ENCODE measurements around the gene DTHD1. TPM values are rescaled to one million over a fixed set of nuclear protein-coding genes. Genes with fewer than 3 reads are reported as not detected.

DTHD1 gene
- total RNA-seq, 4 donors from 2014 or later, result 0.19 to 1.0 (median 0.30) TPM

GRCh38 chr4:36269101-36269500, 12.3 kb upstream of the DTHD1 start:
- no peak overlapping the region for H3K27ac ChIP-seq
- 67 to 83% methylated on average over 4 of the region's 4 CpGs for WGBS, 2 donors
- DNase-seq, result no peak
- no peaks in the 10 kb centered on the region for H3K9me3 ChIP-seq
- TF ChIP-seq POLR2A (IDR thresholded peaks at IDR 0.05), result no peak
- no peak for TF ChIP-seq CTCF (IDR thresholded peaks at IDR 0.05)
- intact Hi-C loops (cut with DNase I), result no loop called here
- H3K4me1 ChIP-seq, result peaks cover 0 to 6% (median 0%) of the 10 kb centered on the region in 3 donors
- H3K4me3 ChIP-seq, result no peak overlapping the region
- H3K36me3 ChIP-seq, result no peaks in the 10 kb centered on the region
- H3K27me3 ChIP-seq, result no peaks in the 10 kb centered on the region

GRCh38 chr4:36269533-36270173, 11.8 kb upstream of the DTHD1 start:
- no peak overlapping the region for H3K27ac ChIP-seq
- DNase-seq, result no peak
- H3K4me1 ChIP-seq, result peaks cover 0 to 6% (median 0%) of the 10 kb centered on the region in 3 donors
- intact Hi-C loops (cut with DNase I), result no loop called here
- H3K4me3 ChIP-seq, result no peak overlapping the region
- no peaks in the 10 kb centered on the region for H3K9me3 ChIP-seq
- H3K27me3 ChIP-seq, result no peaks in the 10 kb centered on the region
- WGBS, 2 donors, result 72 to 74% methylated on average over 5 of the region's 5 CpGs
- H3K36me3 ChIP-seq, result no peaks in the 10 kb centered on the region
- TF ChIP-seq CTCF (IDR thresholded peaks at IDR 0.05) (no peak), POLR2A (IDR thresholded peaks at IDR 0.05) (no peak)

- intact Hi-C loops (cut with DNase I), result no loop called here
- H3K36me3 ChIP-seq, result no peaks in the 10 kb centered on the region
- H3K4me1 ChIP-seq, result peaks cover 0 to 3% (median 0%) of the 10 kb centered on the region in 3 donors
- H3K4me3 ChIP-seq, result no peak overlapping the region
- no peak for DNase-seq
- 57 to 79% methylated on average over 4 of the region's 4 CpGs for WGBS, 2 donors
- H3K9me3 ChIP-seq, result no peaks in the 10 kb centered on the region
- no peaks in the 10 kb centered on the region for H3K27me3 ChIP-seq
- TF ChIP-seq POLR2A (IDR thresholded peaks at IDR 0.05) (no peak), CTCF (IDR thresholded peaks at IDR 0.05) (no peak)
- peak overlapping the region in 1 of 4 donors; percentile 37 for H3K27ac ChIP-seq
Measured at GRCh38 chr4:36273276-36273675, 8.1 kb upstream of the DTHD1 start.

- no peaks in the 10 kb centered on the region for H3K9me3 ChIP-seq
- intact Hi-C loops (cut with DNase I), result no loop called here
- H3K27me3 ChIP-seq, result no peaks in the 10 kb centered on the region
- H3K4me3 ChIP-seq, result no peak overlapping the region
- TF ChIP-seq POLR2A (IDR thresholded peaks at IDR 0.05) (no peak), CTCF (IDR thresholded peaks at IDR 0.05) (no peak)
- H3K36me3 ChIP-seq, result no peaks in the 10 kb centered on the region
- 80 to 86% methylated on average over 4 of the region's 4 CpGs for WGBS, 2 donors
- no peak overlapping the region for H3K27ac ChIP-seq
- DNase-seq, result no peak
- H3K4me1 ChIP-seq, result peaks cover 0 to 7% (median 0%) of the 10 kb centered on the region in 3 donors
Measured at GRCh38 chr4:36274158-36274557, 7.3 kb upstream of the DTHD1 start.

- Histone ChIP-seq H3K36me3 (no peaks in the 10 kb centered on the region), H3K4me3 (no peak overlapping the region), H3K4me1 (peaks cover 0 to 35% (median 7%) of the 10 kb centered on the region in 3 donors), H3K27ac (no peak overlapping the region), H3K9me3 (no peaks in the 10 kb centered on the region), H3K27me3 (no peaks in the 10 kb centered on the region)
- TF ChIP-seq POLR2A (IDR thresholded peaks at IDR 0.05) (no peak), CTCF (IDR thresholded peaks at IDR 0.05) (no peak)
- DNase-seq, result no peak
- intact Hi-C loops (cut with DNase I), result no loop called here
- WGBS, 2 donors, result 75 to 79% methylated on average over 4 of the region's 4 CpGs
Measured at GRCh38 chr4:36277533-36277932, 3.9 kb upstream of the DTHD1 start.
